Activated naive CD8-positive, alpha-beta T cell treated with anti-CD3 and anti-CD28 coated beads, Interleukin-2, amount 50 U/mL, for 16 hours (primary cell): ENCODE data around the gene FMO5.

ENCODE experiments used
- DNase-seq: peaks from one replicate; pipeline ENCODE4 v3.0.0-alpha.2; 2020; ENCODE audit warnings: low read depth, low spot score

The FMO5 gene

GRCh38 chr1:147142886-147143285 is 82.3 kb downstream of the FMO5 start:
- DNase-seq = no peak
